MM.1S (cell line): ENCODE data around the gene LIN28B.

Source experiments
- CTCF ChIP-seq: fragments of 300-600 bp; sonication (generic); IDR thresholded peaks from 2 replicates; pipeline ENCODE4 v1.5.1; 2016; ENCODE audit warnings: antibody characterized with exemption, low read length, mixed read lengths
- EZH2 ChIP-seq: fragments of 300-600 bp; sonication (generic); optimal IDR thresholded peaks from 2 replicates; pipeline ENCODE3; 2017; ENCODE audit warnings: low read depth, mild to moderate bottlenecking, antibody characterized with exemption, low read length, mixed read lengths
- EZH2phosphoT487 ChIP-seq: fragments of 300-600 bp; sonication (generic); IDR thresholded peaks from 2 replicates; pipeline ENCODE4 v1.6.1; 2018; ENCODE audit warnings: antibody characterized with exemption, low read length

DNA sequence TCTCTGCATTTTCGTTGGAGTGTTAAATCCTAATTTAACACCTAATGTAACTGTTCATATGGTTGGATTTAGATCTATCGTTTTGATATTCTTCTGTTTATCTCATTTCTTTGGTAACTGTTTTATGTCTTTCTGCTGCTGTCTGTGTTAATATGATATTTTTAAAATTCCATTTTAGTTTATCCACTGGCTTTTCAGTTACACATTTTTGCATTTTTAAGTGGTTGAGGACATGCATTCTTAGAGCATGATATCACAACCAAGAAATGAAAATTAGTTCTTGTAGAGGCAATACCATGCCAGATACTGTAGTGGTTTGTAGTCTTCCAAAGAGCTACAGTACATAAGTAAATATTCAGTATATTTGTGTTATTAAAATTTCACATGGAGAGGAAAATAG is 58.6 kb downstream of the LIN28B start:
- TF ChIP-seq CTCF (no peak), EZH2phosphoT487 (no peak), EZH2 (no peak)
